PFSK-1 (cell line): Measurements from ENCODE around the gene ZDHHC14.

Experiments
- FOXP2 ChIP-seq: optimal IDR thresholded peaks from 2 replicates; pipeline ENCODE3; 2011; ENCODE audit warnings: borderline replicate concordance, control low read depth, inconsistent platforms; ENCODE audit not compliant: insufficient read depth; ENCODE audit errors: extremely low read length, extremely low read depth
- POLR2AphosphoS5 ChIP-seq: IDR thresholded peaks from 2 replicates; pipeline ENCODE4 v1.6.1; 2012; ENCODE audit warnings: low read depth, mild to moderate bottlenecking, control low read depth, low read length, moderate library complexity
- SIN3A ChIP-seq: IDR thresholded peaks from 2 replicates; pipeline ENCODE4 v1.6.1; 2012; ENCODE audit warnings: mild to moderate bottlenecking, low read length, moderate library complexity, borderline replicate concordance; ENCODE audit not compliant: insufficient read depth
- TF ChIP-seq, protein P1 (sequence below), 2 experiments: IDR thresholded peaks; 2 replicates each; pipeline versions ENCODE4 v1.6.1 to v1.8.0; 2011 to 2012; ENCODE audit warnings: low read depth in 2 of 2, low read length in 2 of 2, control low read depth in 1 of 2, inconsistent platforms in 1 of 2, mild to moderate bottlenecking in 1 of 2, moderate library complexity in 1 of 2; ENCODE audit not compliant: insufficient read depth in 1 of 2

DNA sequence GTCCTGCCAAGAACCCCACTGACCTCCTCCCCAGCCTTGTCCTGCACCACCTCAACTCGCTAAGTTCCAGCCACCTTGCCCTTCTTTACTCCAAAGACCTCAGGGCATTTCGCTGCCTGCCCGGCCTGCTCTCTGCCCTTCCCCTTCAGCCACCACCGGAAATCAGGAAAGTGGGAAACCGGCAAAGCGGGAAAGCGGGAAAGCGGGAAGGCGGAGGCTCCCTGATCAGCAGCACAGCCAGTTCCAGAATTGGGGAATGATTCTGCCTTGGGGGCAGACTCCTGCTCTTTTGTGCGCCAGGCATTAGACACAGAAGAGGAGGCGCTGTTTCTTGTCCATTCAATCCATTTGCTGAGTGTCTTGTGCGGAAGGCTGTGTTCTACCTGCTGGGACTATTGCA is 111.3 kb downstream of the ZDHHC14 start:
- TF ChIP-seq, protein P1, sequence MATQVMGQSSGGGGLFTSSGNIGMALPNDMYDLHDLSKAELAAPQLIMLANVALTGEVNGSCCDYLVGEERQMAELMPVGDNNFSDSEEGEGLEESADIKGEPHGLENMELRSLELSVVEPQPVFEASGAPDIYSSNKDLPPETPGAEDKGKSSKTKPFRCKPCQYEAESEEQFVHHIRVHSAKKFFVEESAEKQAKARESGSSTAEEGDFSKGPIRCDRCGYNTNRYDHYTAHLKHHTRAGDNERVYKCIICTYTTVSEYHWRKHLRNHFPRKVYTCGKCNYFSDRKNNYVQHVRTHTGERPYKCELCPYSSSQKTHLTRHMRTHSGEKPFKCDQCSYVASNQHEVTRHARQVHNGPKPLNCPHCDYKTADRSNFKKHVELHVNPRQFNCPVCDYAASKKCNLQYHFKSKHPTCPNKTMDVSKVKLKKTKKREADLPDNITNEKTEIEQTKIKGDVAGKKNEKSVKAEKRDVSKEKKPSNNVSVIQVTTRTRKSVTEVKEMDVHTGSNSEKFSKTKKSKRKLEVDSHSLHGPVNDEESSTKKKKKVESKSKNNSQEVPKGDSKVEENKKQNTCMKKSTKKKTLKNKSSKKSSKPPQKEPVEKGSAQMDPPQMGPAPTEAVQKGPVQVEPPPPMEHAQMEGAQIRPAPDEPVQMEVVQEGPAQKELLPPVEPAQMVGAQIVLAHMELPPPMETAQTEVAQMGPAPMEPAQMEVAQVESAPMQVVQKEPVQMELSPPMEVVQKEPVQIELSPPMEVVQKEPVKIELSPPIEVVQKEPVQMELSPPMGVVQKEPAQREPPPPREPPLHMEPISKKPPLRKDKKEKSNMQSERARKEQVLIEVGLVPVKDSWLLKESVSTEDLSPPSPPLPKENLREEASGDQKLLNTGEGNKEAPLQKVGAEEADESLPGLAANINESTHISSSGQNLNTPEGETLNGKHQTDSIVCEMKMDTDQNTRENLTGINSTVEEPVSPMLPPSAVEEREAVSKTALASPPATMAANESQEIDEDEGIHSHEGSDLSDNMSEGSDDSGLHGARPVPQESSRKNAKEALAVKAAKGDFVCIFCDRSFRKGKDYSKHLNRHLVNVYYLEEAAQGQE (IDR thresholded peaks at IDR 0.05; ENCODE audit: insufficient read depth in 1 of 2, low read depth in 2 of 2, low read length in 2 of 2): no peak
- TF ChIP-seq POLR2AphosphoS5: no peak
- no peak for TF ChIP-seq SIN3A
- no peak for TF ChIP-seq FOXP2
